IMR-90 (cell line): ENCODE measurements around the gene MIEN1. TPM values are rescaled to one million over a fixed set of nuclear protein-coding genes. Genes with fewer than 3 reads are reported as not detected.

Source experiments
- ATAC-seq: fragments of 200-7000 bp; cut with Tn5 transposase; 2 replicates; pipeline ENCODE4 v1.9.1; 2020; ENCODE audit warnings: low read depth, mild to moderate bottlenecking, moderate library complexity
- BruUV-seq: library from RNA; stranded (reverse); fragments of 400-500 nt; replicated peaks from 2 replicates; lab custom pipeline; 2021; lab: Mats Ljungman, UMichigan
- CTCF ChIA-PET: fragments of 300-600 bp; formaldehyde crosslinking; extraction: SDS; loops from one replicate; lab custom pipeline; 2021; ENCODE audit warnings: antibody characterized with exemption; lab: Yijun Ruan, JAX
- POLR2A ChIA-PET: fragments of 300-600 bp; sonication (Branson Sonifier 250); formaldehyde crosslinking; loops from one replicate; lab custom pipeline; 2022; ENCODE audit warnings: antibody characterized with exemption; ENCODE audit not compliant: unreplicated experiment; lab: Charles Lee
- DNase-seq: peaks from one replicate; pipeline ENCODE4 v3.0.0; 2013
- H2AFZ ChIP-seq: replicated peaks from 2 replicates; pipeline ENCODE3; 2013; ENCODE audit warnings: low read length, mild to moderate bottlenecking; ENCODE audit not compliant: poor library complexity
- H2AK5ac ChIP-seq: 2 replicates; pipeline ENCODE4 v1.6.1; 2013; ENCODE audit warnings: low read depth, low read length, inconsistent platforms
- H2AK9ac ChIP-seq: replicated peaks from 2 replicates; pipeline ENCODE3; 2013; ENCODE audit warnings: mild to moderate bottlenecking, low read depth, low read length, moderate library complexity; ENCODE audit not compliant: poor library complexity
- H2BK120ac ChIP-seq: 2 replicates; pipeline ENCODE4 v1.6.1; 2013; ENCODE audit warnings: low read depth, low read length, inconsistent platforms
- H2BK15ac ChIP-seq: 3 replicates; pipeline ENCODE4 v1.6.1; 2013; ENCODE audit warnings: low read depth, low read length, inconsistent platforms
- H2BK20ac ChIP-seq: 2 replicates; pipeline ENCODE4 v1.6.1; 2013; ENCODE audit warnings: low read depth, mild to moderate bottlenecking, inconsistent platforms, low read length, moderate library complexity
- H2BK5ac ChIP-seq: 2 replicates; pipeline ENCODE4 v1.6.1; 2013; ENCODE audit warnings: mild to moderate bottlenecking, low read depth, low read length, inconsistent platforms; ENCODE audit not compliant: poor library complexity, severe bottlenecking
- H3K14ac ChIP-seq: replicated peaks from 2 replicates; pipeline ENCODE4 v1.6.1; 2013; ENCODE audit warnings: low read depth, low read length, inconsistent platforms
- H3K18ac ChIP-seq: 2 replicates; pipeline ENCODE4 v1.6.1; 2013; ENCODE audit warnings: low read depth, low read length, control low read depth
- H3K23ac ChIP-seq: 2 replicates; pipeline ENCODE4 v1.6.1; 2013; ENCODE audit warnings: low read depth, low read length, inconsistent platforms
- H3K27ac ChIP-seq: 2 replicates; pipeline ENCODE4 v1.5.1; 2013; ENCODE audit warnings: mild to moderate bottlenecking, control low read depth, low read length; ENCODE audit not compliant: insufficient read depth
- H3K27me3 ChIP-seq: 2 replicates; pipeline ENCODE4 v1.6.1; 2013; ENCODE audit warnings: low read length; ENCODE audit not compliant: control insufficient read depth, insufficient read depth
- H3K36me3 ChIP-seq: 2 replicates; pipeline ENCODE4 v1.6.1; 2013; ENCODE audit warnings: low read length, mixed read lengths; ENCODE audit not compliant: control insufficient read depth, insufficient read depth
- H3K4ac ChIP-seq: 2 replicates; pipeline ENCODE4 v1.6.1; 2013; ENCODE audit warnings: low read depth, low read length, inconsistent platforms
- H3K4me1 ChIP-seq: 2 replicates; pipeline ENCODE4 v1.6.1; 2013; ENCODE audit warnings: low read length, mixed read lengths; ENCODE audit not compliant: control insufficient read depth, insufficient read depth
- H3K4me2 ChIP-seq: 2 replicates; pipeline ENCODE4 v1.6.1; 2013; ENCODE audit warnings: low read depth, mild to moderate bottlenecking, control low read depth, low read length, moderate library complexity
- H3K4me3 ChIP-seq: 2 replicates; pipeline ENCODE4 v1.5.1; 2013; ENCODE audit warnings: low read depth, mild to moderate bottlenecking, control low read depth, low read length, moderate library complexity; ENCODE audit not compliant: insufficient read depth
- H3K56ac ChIP-seq: 2 replicates; pipeline ENCODE4 v1.6.1; 2013; ENCODE audit warnings: low read length, inconsistent platforms; ENCODE audit not compliant: insufficient read depth; ENCODE audit errors: extremely low read depth
- H3K79me1 ChIP-seq, 2 experiments: 2 replicates each; pipeline ENCODE4 v1.6.1; 2013; ENCODE audit warnings: low read length in 2 of 2, inconsistent platforms in 1 of 2, low read depth in 1 of 2
- H3K9ac ChIP-seq: 2 replicates; pipeline ENCODE4 v1.6.1; 2013; ENCODE audit warnings: low read depth, low read length, control low read depth
- H3K9me1 ChIP-seq: 2 replicates; pipeline ENCODE4 v1.6.1; 2013; ENCODE audit warnings: low read length, inconsistent platforms; ENCODE audit not compliant: insufficient read depth
- H3K9me3 ChIP-seq: 2 replicates; pipeline ENCODE4 v1.6.1; 2013; ENCODE audit warnings: low read length; ENCODE audit not compliant: control insufficient read depth, insufficient read depth
- H4K20me1 ChIP-seq: 2 replicates; pipeline ENCODE4 v1.6.1; 2013; ENCODE audit warnings: low read length, inconsistent platforms; ENCODE audit not compliant: insufficient read depth
- H4K5ac ChIP-seq: 2 replicates; pipeline ENCODE4 v1.6.1; 2013; ENCODE audit warnings: mild to moderate bottlenecking, low read depth, low read length, control low read depth
- H4K8ac ChIP-seq, 2 experiments: 2 replicates each; pipeline ENCODE4 v1.6.1; 2013; ENCODE audit warnings: low read depth in 2 of 2, low read length in 2 of 2, control low read depth in 1 of 2, inconsistent platforms in 1 of 2
- H4K91ac ChIP-seq: 2 replicates; pipeline ENCODE4 v1.6.1; 2013; ENCODE audit warnings: low read depth, low read length, inconsistent platforms; ENCODE audit not compliant: insufficient read depth
- BHLHE40 ChIP-seq: fragments of 150-350 bp; IDR thresholded peaks from 2 replicates; pipeline ENCODE4 v1.6.1; 2016; ENCODE audit warnings: mild to moderate bottlenecking, low read depth, low read length
- MAFK ChIP-seq: IDR thresholded peaks from 2 replicates; pipeline ENCODE4 v1.6.1; 2012; ENCODE audit warnings: low read depth, low read length, improper control_type of control experiment
- MAZ ChIP-seq: IDR thresholded peaks from 2 replicates; pipeline ENCODE4 v1.6.1; 2012; ENCODE audit warnings: low read depth, mild to moderate bottlenecking, low read length, improper control_type of control experiment, moderate library complexity, borderline replicate concordance
- MXI1 ChIP-seq: IDR thresholded peaks from 2 replicates; pipeline ENCODE4 v1.6.1; 2012; ENCODE audit warnings: low read depth, mild to moderate bottlenecking, low read length, moderate library complexity, borderline replicate concordance
- NFE2L2 ChIP-seq: fragments of 150-350 bp; IDR thresholded peaks from 2 replicates; pipeline ENCODE4 v1.6.1; 2016; ENCODE audit warnings: low read depth, mild to moderate bottlenecking, low read length
- RFX5 ChIP-seq: IDR thresholded peaks from 2 replicates; pipeline ENCODE4 v1.8.0; 2012; ENCODE audit warnings: low read depth, mild to moderate bottlenecking, low read length, moderate library complexity
- WGBS, 2 experiments: methylation state at CpG; one replicate each; pipeline versions ENCODE4 v1.1.5 to v1.1.7; 2013; ENCODE audit warnings: missing lambda C conversion rate in 2 of 2; ENCODE audit not compliant: insufficient read length in 1 of 2; ENCODE audit errors: extremely low coverage in 2 of 2; 5-methylcytosine and 5-hydroxymethylcytosine counted together
- dilution Hi-C: fragments of 300-500 bp; cut with HindIII; formaldehyde crosslinking; loops from one replicate; pipeline ENCODE4 v1.14.3; 2018; ENCODE audit warnings: low sequenced_read_pairs; ENCODE audit not compliant: unreplicated experiment
- in situ Hi-C: fragments of 300-500 bp; cut with MboI; formaldehyde crosslinking; loops from 3 replicates; pipeline ENCODE4 v1.14.3; 2019; ENCODE audit warnings: low sequenced_read_pairs, inconsistent platforms, mixed read lengths
- intact Hi-C: fragments of 100-400 bp; cut with micrococcal nuclease; formaldehyde crosslinking; loops from 2 replicates; pipeline ENCODE4 v1.10.0; 2022
- polyA plus RNA-seq, 3 experiments: library from polyadenylated mRNA; depleted of rRNA; stranded (reverse); fragments of >200 nt; gene quantifications; 2 replicates each; pipeline ENCODE4 v1.2.3, GENCODE V29; 2012; ENCODE audit warnings: low replicate concordance in 1 of 3
- total RNA-seq: library from RNA; depleted of rRNA; stranded (reverse); fragments of >200 nt; gene quantifications from 2 replicates; pipeline ENCODE4 v1.2.3, GENCODE V29; 2012
- TF ChIP-seq, protein P1 (sequence below): fragments of 150-350 bp; IDR thresholded peaks from 2 replicates; pipeline ENCODE4 v1.6.1; 2017; ENCODE audit warnings: mild to moderate bottlenecking, antibody characterized with exemption, low read length, low read depth
- TF ChIP-seq, protein P2 (sequence below): fragments of 150-350 bp; IDR thresholded peaks from 2 replicates; pipeline ENCODE4 v1.6.1; 2016; ENCODE audit warnings: low read depth, mild to moderate bottlenecking, low read length, moderate library complexity, borderline replicate concordance

MIEN1 gene
- total and polyA plus RNA-seq, 2 of the 4 experiments (the other 2 are of a cell fraction), result 20.3 to 75.6 TPM

DNA sequence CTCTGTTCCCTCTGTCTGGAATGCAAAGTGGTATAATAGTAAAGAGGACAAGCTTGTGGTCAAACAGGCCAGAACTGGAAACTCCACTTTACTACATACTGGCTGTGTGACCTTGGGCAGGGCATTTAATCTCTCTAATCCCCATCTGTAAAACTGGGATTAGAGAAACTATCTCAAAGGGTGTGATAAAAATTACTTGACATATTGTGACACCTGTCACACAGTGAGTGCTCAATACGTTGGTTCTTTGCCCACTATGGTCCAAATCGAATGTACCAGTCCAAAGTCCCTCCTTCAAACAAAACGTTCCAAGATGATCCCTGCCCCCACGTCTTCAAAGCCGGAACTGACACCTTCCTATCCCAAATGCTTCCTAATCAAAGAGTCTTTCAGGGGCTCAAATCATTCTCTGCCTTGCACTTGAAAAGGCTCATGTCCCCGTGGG lies 43.2 kb downstream of the MIEN1 start:
- H2BK15ac ChIP-seq, result no peak overlapping the region
- POLR2A ChIA-PET, result no interaction called here
- in situ Hi-C loops, result no loop called here

More for the DNA sequence above, 43.2 kb downstream of the MIEN1 start:
- Histone ChIP-seq H4K20me1 (no peaks in the 10 kb centered on the region), H4K5ac (peak overlapping the region; percentile 94), H3K23ac (no peak overlapping the region), H4K91ac (0 out of 2 replicates have a peak overlapping the region, but pooled peaks have one; percentile 37), H3K4me1 (peaks cover 9% of the 10 kb centered on the region), H2AK9ac (no peak overlapping the region), H3K9me1 (peaks cover 8% of the 10 kb centered on the region), H2BK5ac (no peak overlapping the region), H2AFZ (peak overlapping the region; percentile 83), H2BK20ac (no peak overlapping the region), H4K8ac (peak overlapping the region; percentile 98 to 99), H3K56ac (no peak overlapping the region), H3K36me3 (peaks cover 7% of the 10 kb centered on the region), H3K18ac (no peak overlapping the region), H3K9me3 (no peaks in the 10 kb centered on the region), H3K14ac (0 out of 2 replicates have a peak overlapping the region, but pooled peaks have one; percentile 23), H3K27ac (no peak overlapping the region), H3K9ac (no peak overlapping the region), H3K4me3 (peak overlapping the region; percentile 81; the same call in 1 of the 2 replicates), H2BK120ac (no peak overlapping the region), H2AK5ac (no peak overlapping the region), H3K79me1 (peaks cover 8 to 16% of the 10 kb centered on the region in 2 experiments), H3K4me2 (peak overlapping the region; percentile 71), H3K27me3 (no peaks in the 10 kb centered on the region), H3K4ac (peak overlapping the region; percentile 57)
- intact Hi-C loops, result no loop called here
- TF ChIP-seq MAFK (no peak), RFX5 (no peak), MAZ (no peak), MXI1 (no peak), BHLHE40 (no peak), NFE2L2 (no peak)
- TF ChIP-seq, protein P1, sequence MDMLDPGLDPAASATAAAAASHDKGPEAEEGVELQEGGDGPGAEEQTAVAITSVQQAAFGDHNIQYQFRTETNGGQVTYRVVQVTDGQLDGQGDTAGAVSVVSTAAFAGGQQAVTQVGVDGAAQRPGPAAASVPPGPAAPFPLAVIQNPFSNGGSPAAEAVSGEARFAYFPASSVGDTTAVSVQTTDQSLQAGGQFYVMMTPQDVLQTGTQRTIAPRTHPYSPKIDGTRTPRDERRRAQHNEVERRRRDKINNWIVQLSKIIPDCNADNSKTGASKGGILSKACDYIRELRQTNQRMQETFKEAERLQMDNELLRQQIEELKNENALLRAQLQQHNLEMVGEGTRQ, result no peak
- TF ChIP-seq, protein P2, sequence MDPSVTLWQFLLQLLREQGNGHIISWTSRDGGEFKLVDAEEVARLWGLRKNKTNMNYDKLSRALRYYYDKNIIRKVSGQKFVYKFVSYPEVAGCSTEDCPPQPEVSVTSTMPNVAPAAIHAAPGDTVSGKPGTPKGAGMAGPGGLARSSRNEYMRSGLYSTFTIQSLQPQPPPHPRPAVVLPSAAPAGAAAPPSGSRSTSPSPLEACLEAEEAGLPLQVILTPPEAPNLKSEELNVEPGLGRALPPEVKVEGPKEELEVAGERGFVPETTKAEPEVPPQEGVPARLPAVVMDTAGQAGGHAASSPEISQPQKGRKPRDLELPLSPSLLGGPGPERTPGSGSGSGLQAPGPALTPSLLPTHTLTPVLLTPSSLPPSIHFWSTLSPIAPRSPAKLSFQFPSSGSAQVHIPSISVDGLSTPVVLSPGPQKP, result no peak
- ATAC-seq (no peak), DNase-seq (no peak)
- CTCF ChIA-PET, result interaction anchor here (1.0 to 1.5 kb wide), 5 partner anchors 12 to 66 kb away, joined by 3 to 5 read pairs (median 3); no protein-coding TSS in a partner anchor
- dilution Hi-C loops, result no loop called here
- no TSS peak for BruUV-seq
- no CpG with 5 or more reads among the region's 6 CpGs for WGBS, 2 experiments
